NCI-H345 (cell line): ENCODE results near the gene FCRL3.

Experiments
- DNase-seq: peaks from one replicate; lab custom pipeline; 2025; lab: John Stamatoyannopoulos, UW

The FCRL3 gene

DNA sequence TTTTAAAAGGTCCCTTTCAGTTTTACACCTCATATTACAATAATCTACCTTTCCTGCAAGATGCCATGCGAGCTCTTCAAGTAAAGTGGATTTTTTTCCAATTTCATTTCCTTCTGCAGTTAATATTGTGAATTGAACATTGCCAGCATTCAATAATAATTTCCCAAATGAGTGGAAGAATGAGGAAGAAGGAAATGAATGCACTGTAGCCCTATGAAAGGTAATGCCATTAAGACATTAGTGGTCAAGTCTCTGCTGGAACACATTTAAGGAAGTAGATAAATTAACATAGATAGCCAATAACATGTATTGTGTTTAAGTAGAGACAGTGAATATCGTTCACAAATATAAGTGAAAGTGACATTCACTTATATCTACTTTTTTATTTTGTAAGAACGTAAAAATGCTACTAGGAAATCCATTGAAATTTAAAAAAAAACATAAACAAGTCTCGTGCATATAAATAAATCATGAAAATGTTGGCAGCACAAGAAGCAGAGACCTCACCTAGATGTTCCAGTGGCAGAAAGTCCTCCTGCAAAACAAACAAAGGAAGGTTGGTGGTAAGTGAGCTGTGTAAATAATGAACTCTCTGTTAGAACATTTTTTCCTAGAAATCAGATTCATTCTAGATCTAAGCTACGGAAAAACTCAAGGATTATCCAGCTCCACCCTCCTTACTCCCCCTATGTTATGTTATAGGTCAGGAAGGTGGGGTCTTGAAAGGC lies 17.7 kb downstream of the FCRL3 start:
- no peak for DNase-seq

GRCh38 chr1:157678721-157679120 lies 21.8 kb downstream of the FCRL3 start:
- no peak for DNase-seq

- no peak for DNase-seq
Measured at GRCh38 chr1:157673008-157673407, 27.6 kb downstream of the FCRL3 start.

- DNase-seq: no peak
Measured at GRCh38 chr1:157671895-157672294, 28.7 kb downstream of the FCRL3 start.

DNA sequence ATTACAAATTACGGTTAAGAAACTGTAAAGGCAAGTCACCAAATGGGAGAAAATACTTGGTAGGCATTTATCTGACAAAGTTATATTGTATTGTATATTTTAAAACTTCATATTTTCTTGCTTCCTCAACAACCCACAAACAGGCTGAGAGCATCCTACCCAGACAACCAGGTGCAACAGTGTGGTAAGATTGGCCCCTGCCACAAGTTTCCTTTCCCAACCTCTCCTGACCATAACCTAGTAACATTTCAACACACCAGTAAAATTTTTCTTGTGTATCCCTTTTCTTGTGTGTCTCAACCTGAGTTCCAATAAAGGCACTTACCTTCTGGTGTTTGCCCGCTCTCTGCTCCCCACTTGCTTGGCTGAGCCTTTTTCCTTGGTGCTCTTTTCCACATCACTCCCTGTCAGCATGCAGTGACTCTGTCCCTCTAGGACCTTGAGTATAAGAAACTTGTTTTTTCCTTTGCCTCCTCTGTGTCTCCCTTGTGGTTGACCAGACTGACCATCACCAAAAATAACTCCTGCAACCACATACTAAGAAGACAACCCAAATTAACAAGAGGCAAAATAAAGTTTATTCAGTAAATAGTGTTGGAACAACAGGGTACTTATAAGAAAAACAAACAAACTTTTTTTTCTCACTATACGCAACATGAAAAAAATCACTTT lies 40.9 kb downstream of the FCRL3 start:
- DNase-seq: no peak

DNA sequence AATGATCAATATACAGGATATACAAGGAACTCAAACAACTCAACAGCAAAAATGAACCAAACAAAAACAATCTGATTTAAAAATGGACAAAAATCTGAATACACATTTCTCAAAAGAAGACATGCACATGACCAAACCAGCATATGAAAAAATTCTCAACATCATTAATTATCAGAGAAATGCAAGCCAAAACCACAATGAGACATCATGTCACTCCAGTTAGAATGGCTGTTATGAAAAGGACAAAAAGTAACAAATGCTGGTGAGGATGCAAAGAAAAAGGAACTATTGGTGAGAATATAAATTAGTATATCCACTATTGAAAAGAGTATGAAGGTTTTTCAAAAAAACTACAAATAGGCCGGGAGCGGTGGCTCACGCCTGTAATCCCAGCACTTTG lies 42.0 kb downstream of the FCRL3 start:
- DNase-seq: no peak

DNA sequence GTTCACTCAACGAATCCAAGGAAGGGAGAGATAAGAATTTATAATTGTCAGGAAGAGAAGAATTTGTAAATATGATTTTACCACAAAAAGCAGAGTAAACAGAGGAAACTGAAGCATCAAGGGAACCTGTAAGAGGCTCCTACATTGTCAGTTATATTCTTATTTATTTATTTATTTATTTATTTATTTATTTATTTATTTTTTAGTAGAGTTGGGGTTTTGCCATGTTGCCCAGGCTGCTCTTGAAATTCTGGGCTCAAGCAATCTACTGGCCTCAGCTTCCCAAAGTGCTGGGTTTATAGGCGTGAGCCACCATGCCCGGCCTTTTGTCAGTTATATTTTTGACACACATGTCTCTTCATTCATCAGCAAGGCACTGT lies 47.1 kb downstream of the FCRL3 start:
- DNase-seq: no peak

GRCh38 chr1:157652859-157653493 lies 47.6 kb downstream of the FCRL3 start:
- DNase-seq: no peak

GRCh38 chr1:157648317-157648716 lies 52.3 kb downstream of the FCRL3 start:
- DNase-seq: no peak

- no peak for DNase-seq
Measured at GRCh38 chr1:157646144-157646543, 54.4 kb downstream of the FCRL3 start.

GRCh38 chr1:157641177-157641576 lies 59.4 kb downstream of the FCRL3 start:
- no peak for DNase-seq

GRCh38 chr1:157639800-157640199 lies 60.8 kb downstream of the FCRL3 start:
- DNase-seq: no peak

DNA sequence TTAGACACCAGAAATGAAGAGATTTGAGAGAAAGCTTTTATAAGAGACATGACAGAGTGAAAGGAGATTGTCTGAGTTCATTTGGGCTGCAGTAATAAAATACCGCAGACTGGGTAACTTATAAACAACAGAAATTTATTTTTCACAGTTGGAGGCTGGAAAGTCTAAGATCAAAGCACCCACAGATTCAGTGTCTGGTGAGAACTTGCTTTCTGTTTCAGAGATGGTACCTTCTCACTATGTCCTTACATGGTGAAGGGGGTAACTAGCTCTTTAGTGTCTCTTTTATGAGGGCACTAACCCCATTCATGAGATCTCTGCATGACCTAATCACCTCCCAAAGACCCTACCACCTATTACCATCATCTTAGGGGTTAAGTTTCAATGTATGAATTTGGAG lies 71.8 kb downstream of the FCRL3 start:
- no peak for DNase-seq
